Peyer's patch (tissue), 4 donors: ENCODE measurements around the gene MYO9A. TPM values are rescaled to one million over a fixed set of nuclear protein-coding genes. Genes with fewer than 3 reads are reported as not detected.

Experiments
- DNase-seq, 3 donors: peaks; one replicate each; pipeline ENCODE4 v3.0.0-alpha.2; 2017 to 2019
- H3K27ac ChIP-seq, 4 donors: fragments of 200-600 bp; sonication (generic); one replicate each; pipeline ENCODE4 v1.5.1; 2016 to 2019
- H3K27me3 ChIP-seq, 2 donors: fragments of 200-600 bp; sonication (generic); one replicate each; pipeline ENCODE4 v1.5.1; 2019
- H3K36me3 ChIP-seq, 3 donors: fragments of 200-600 bp; sonication (generic); one replicate each; pipeline ENCODE4 v1.5.1; 2016 to 2019
- H3K4me1 ChIP-seq, 4 donors: fragments of 200-600 bp; sonication (generic); one replicate each; pipeline ENCODE4 v1.5.1; 2016 to 2019
- H3K4me3 ChIP-seq, 4 donors: fragments of 200-600 bp; sonication (generic); 1 replicate in 3 of 4; 2 replicates in 1 of 4; pipeline ENCODE4 v1.5.1; 2016 to 2019; ENCODE audit warnings: mild to moderate bottlenecking in 1 of 4
- H3K9me3 ChIP-seq, 4 donors: fragments of 200-600 bp; sonication (generic); one replicate each; pipeline ENCODE4 v1.5.1; 2016 to 2019; ENCODE audit warnings: mild to moderate bottlenecking in 1 of 4
- CTCF ChIP-seq, 6 experiments: fragments of 450-650 bp in 4 of 6; fragments of 200-600 bp in 2 of 6; sonication (generic) in 1 of 6; IDR thresholded peaks; one replicate each; pipeline ENCODE4 v1.5.1; 2017 to 2019; ENCODE audit warnings: antibody characterized with exemption in 6 of 6, mild to moderate bottlenecking in 3 of 6, moderate library complexity in 1 of 6
- POLR2A ChIP-seq, 2 donors: fragments of 450-650 bp; IDR thresholded peaks; one replicate each; pipeline ENCODE4 v1.5.1; 2017; ENCODE audit warnings: antibody characterized with exemption in 2 of 2, mild to moderate bottlenecking in 2 of 2, moderate library complexity in 2 of 2
- total RNA-seq, 4 donors: library from RNA; depleted of rRNA; stranded (reverse); fragments of >200 nt; gene quantifications; one replicate each; pipeline ENCODE4 v1.1.0, GENCODE V29; 2016

The MYO9A gene
- total RNA-seq, 4 donors from 2014 or later = 28.2 to 47.3 (median 39.3) TPM

- Histone ChIP-seq H3K27me3 (no peaks in the 10 kb centered on the region), H3K9me3 (peaks cover 0 to 26% (median 2%) of the 10 kb centered on the region in 4 donors), H3K27ac (no peak overlapping the region), H3K36me3 (peaks cover 0 to 12% (median 0%) of the 10 kb centered on the region in 3 donors), H3K4me1 (no peaks in the 10 kb centered on the region), H3K4me3 (no peak overlapping the region)
- DNase-seq = no peak
- no peak for TF ChIP-seq POLR2A (IDR thresholded peaks at IDR 0.05)
- TF ChIP-seq CTCF (IDR thresholded peaks at IDR 0.05) = no peak
These were observed 296.3 kb downstream of the MYO9A start for GRCh38 chr15:71821547-71822129.

DNA sequence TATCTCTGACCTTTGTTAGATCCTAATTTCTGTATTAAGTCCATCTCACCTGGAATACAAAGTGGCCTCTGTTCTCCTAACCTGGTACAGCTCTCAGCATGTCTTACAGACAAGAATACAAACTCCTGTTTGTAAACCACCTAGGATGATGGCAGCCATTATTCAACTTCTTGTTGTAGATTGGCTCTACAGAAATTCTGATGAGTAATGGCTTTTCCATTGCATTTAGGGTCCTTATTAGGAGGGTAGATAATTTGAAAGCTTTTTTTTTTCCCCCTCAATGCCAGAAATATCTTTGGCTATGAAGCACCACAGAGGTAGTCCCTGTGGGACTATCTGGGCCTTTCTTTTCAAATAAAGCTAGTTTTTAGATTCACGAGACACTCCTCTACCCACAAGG lies 297.8 kb downstream of the MYO9A start:
- TF ChIP-seq POLR2A (IDR thresholded peaks at IDR 0.05) = no peak
- no peak for TF ChIP-seq CTCF (IDR thresholded peaks at IDR 0.05)
- H3K36me3 ChIP-seq = peaks cover 0 to 5% (median 0%) of the 10 kb centered on the region in 3 donors
- H3K27me3 ChIP-seq = no peaks in the 10 kb centered on the region
- DNase-seq = no peak
- H3K9me3 ChIP-seq = peaks cover 0 to 26% (median 2%) of the 10 kb centered on the region in 4 donors
- no peak overlapping the region for H3K27ac ChIP-seq
- H3K4me1 ChIP-seq = no peaks in the 10 kb centered on the region
- no peak overlapping the region for H3K4me3 ChIP-seq

DNA sequence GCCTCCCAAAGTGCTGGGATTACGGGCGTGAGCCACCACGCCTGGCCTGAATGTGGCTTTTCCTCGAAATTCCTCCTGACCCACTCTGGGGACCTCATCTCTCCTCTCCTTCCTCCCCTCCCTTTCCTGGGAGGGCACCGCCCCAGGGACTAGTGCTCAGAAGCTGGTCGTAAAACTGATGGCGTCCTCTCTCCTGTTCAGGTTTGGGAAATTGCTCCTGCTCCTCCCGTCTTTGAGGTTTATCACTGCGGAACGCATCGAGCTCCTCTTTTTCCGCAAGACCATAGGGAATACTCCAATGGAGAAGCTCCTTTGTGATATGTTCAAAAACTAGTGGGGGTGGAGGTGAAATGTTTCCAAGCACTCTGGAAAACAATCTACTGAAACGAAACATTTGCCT lies 300.6 kb downstream of the MYO9A start:
- Histone ChIP-seq H3K4me3 (no peak overlapping the region), H3K9me3 (peaks cover 0 to 22% (median 2%) of the 10 kb centered on the region in 4 donors), H3K36me3 (peaks cover 0 to 5% (median 0%) of the 10 kb centered on the region in 3 donors), H3K27ac (no peak overlapping the region), H3K27me3 (no peaks in the 10 kb centered on the region), H3K4me1 (no peaks in the 10 kb centered on the region)
- DNase-seq = no peak
- TF ChIP-seq POLR2A (IDR thresholded peaks at IDR 0.05) = no peak

GRCh38 chr15:71815301-71815700 lies 302.6 kb downstream of the MYO9A start:
- H3K9me3 ChIP-seq = peaks cover 0 to 4% (median under 1%) of the 10 kb centered on the region in 4 donors
- H3K27me3 ChIP-seq = no peaks in the 10 kb centered on the region
- H3K4me1 ChIP-seq = no peaks in the 10 kb centered on the region
- DNase-seq = no peak
- no peak overlapping the region for H3K27ac ChIP-seq
- no peak overlapping the region for H3K4me3 ChIP-seq
- TF ChIP-seq POLR2A (IDR thresholded peaks at IDR 0.05) = no peak
- TF ChIP-seq CTCF (IDR thresholded peaks at IDR 0.05) = no peak
- H3K36me3 ChIP-seq = no peaks in the 10 kb centered on the region

DNA sequence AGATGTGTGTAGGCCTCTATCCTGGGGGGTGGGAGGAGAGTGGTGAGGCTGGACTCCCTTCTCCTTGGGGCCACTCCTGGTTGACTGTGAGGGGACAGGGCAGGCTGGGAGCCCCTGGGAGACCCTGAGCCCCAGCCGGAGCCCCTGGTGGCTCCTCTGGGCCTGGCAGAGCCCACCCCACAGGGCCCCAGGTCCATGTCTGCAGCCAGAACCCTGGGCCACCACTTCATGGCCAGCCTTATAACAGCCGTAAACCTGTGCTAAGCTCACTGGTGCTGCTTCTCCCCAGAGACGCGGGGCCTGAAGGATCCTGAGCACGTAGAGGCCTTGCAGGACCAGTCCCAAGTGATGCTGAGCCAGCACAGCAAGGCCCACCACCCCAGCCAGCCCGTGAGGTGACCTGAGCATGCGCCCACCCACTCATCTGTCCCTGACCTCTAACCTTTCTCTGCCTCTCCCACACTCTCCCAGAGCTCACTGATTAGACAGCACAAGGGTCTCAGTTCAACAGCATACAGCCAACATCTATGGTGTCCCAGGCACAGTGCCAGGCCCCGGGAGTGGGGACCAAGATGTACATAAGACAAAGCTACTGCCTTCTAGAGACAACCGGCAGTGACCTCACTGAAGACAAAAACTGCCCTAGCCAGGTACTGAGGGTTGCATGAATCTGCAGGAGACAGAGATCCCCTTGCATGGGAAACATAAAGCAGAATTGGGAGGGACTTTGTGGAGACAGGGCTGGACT lies 304.1 kb downstream of the MYO9A start:
- H3K36me3 ChIP-seq = no peaks in the 10 kb centered on the region
- TF ChIP-seq CTCF (IDR thresholded peaks at IDR 0.05) (no peak), POLR2A (IDR thresholded peaks at IDR 0.05) (no peak)
- no peak overlapping the region for H3K4me3 ChIP-seq
- H3K9me3 ChIP-seq = no peaks in the 10 kb centered on the region
- no peaks in the 10 kb centered on the region for H3K4me1 ChIP-seq
- no peak for DNase-seq
- no peaks in the 10 kb centered on the region for H3K27me3 ChIP-seq
- no peak overlapping the region for H3K27ac ChIP-seq

GRCh38 chr15:71812966-71813722 lies 304.8 kb downstream of the MYO9A start:
- Histone ChIP-seq H3K36me3 (no peaks in the 10 kb centered on the region), H3K4me1 (no peaks in the 10 kb centered on the region), H3K9me3 (no peaks in the 10 kb centered on the region), H3K4me3 (no peak overlapping the region), H3K27ac (no peak overlapping the region), H3K27me3 (no peaks in the 10 kb centered on the region)
- no peak for DNase-seq
- no peak for TF ChIP-seq CTCF (IDR thresholded peaks at IDR 0.05)
- no peak for TF ChIP-seq POLR2A (IDR thresholded peaks at IDR 0.05)
